CD4-positive, alpha-beta T cell (primary cell): ENCODE results near the gene TIGD4. TPM values are rescaled to one million over a fixed set of nuclear protein-coding genes. Genes with fewer than 3 reads are reported as not detected.

ENCODE experiments used
- ATAC-seq: fragments of 200-7000 bp; cut with Tn5 transposase; one replicate; pipeline ENCODE4 v1.10.0; 2022; ENCODE audit warnings: mild to moderate bottlenecking; ENCODE audit not compliant: poor library complexity
- CTCF ChIA-PET: fragments of 350-600 bp; sonication (Branson Sonifier 250); formaldehyde crosslinking; loops from one replicate; lab custom pipeline; 2021; ENCODE audit warnings: antibody characterized with exemption, inconsistent platforms; lab: Charles Lee
- POLR2A ChIA-PET: fragments of 350-600 bp; sonication (Branson Sonifier 250); formaldehyde crosslinking; loops from one replicate; lab custom pipeline; 2021; ENCODE audit warnings: antibody characterized with exemption, inconsistent platforms; lab: Charles Lee
- DNase-seq, 14 experiments: peaks; one replicate each; pipeline ENCODE4 v3.0.0-alpha.2; 2013 to 2020; ENCODE audit warnings: mixed read lengths in 2 of 14
- H3K27ac ChIP-seq, 2 donors: one replicate each; pipeline versions ENCODE4 v1.5.1 to v1.7.0; 2013; ENCODE audit warnings: low read length in 2 of 2, low read depth in 1 of 2, mild to moderate bottlenecking in 1 of 2
- H3K27me3 ChIP-seq, 2 experiments: 1 replicate in 1 of 2; 2 replicates in 1 of 2; pipeline versions ENCODE4 v1.6.1 to v1.7.0; 2013; ENCODE audit warnings: low read length in 2 of 2, control low read depth in 1 of 2, mild to moderate bottlenecking in 1 of 2, moderate library complexity in 1 of 2; ENCODE audit not compliant: insufficient read depth in 2 of 2, control insufficient read depth in 1 of 2
- H3K36me3 ChIP-seq: one replicate; pipeline ENCODE4 v1.6.1; 2013; ENCODE audit warnings: low read length, control low read depth; ENCODE audit not compliant: insufficient read depth
- H3K4me1 ChIP-seq: one replicate; pipeline ENCODE4 v1.6.1; 2013; ENCODE audit warnings: low read length, control low read depth; ENCODE audit not compliant: insufficient read depth
- H3K4me3 ChIP-seq: one replicate; pipeline ENCODE4 v1.5.1; 2013; ENCODE audit warnings: mild to moderate bottlenecking, low read length, moderate library complexity
- H3K9me3 ChIP-seq, 2 experiments: 1 replicate in 1 of 2; 2 replicates in 1 of 2; pipeline versions ENCODE4 v1.6.1 to v1.7.0; 2013; ENCODE audit warnings: low read length in 2 of 2, mild to moderate bottlenecking in 2 of 2, control low read depth in 1 of 2, moderate library complexity in 1 of 2; ENCODE audit not compliant: control insufficient read depth in 1 of 2, insufficient read depth in 1 of 2
- H3K27ac Mint-ChIP-seq: one replicate; pipeline ENCODE4 v1.8.0; 2020; ENCODE audit warnings: mixed read lengths
- H3K27me3 Mint-ChIP-seq: one replicate; pipeline ENCODE4 v1.8.0; 2021; ENCODE audit warnings: mixed read lengths
- H3K36me3 Mint-ChIP-seq: one replicate; pipeline ENCODE4 v1.8.0; 2021; ENCODE audit warnings: low read depth, mixed read lengths
- H3K4me1 Mint-ChIP-seq: one replicate; pipeline ENCODE4 v1.8.0; 2021; ENCODE audit warnings: low read depth, mixed read lengths
- H3K4me3 Mint-ChIP-seq: one replicate; pipeline ENCODE4 v1.8.0; 2020; ENCODE audit warnings: mild to moderate bottlenecking, mixed read lengths
- H3K9me3 Mint-ChIP-seq: one replicate; pipeline ENCODE4 v1.8.0; 2020; ENCODE audit warnings: mixed read lengths
- intact Hi-C, 2 experiments: fragments of 100-400 bp; cut with DNase I in 1 of 2; cut with micrococcal nuclease in 1 of 2; formaldehyde crosslinking; loops; one replicate each; pipeline versions ENCODE4 v1.15.1 to v1.9.0; 2023 to 2025; cut with DNase I, micrococcal nuclease
- total RNA-seq, 174 experiments: library from RNA in 2 of 174; stranded (reverse) in 2 of 174; gene quantifications; one replicate each; pipeline ENCODE4 v1.2.3 and lab custom pipeline; 2021 to 2026
- TF ChIP-seq, protein P1 (sequence below): fragments of 200-600 bp; IDR thresholded peaks from one replicate; pipeline ENCODE4 v1.8.0; 2022; ENCODE audit warnings: antibody characterized with exemption, mild to moderate bottlenecking

Gene TIGD4
- total RNA-seq, 2 experiments from 2014 or later, result 0.22 TPM; not detected in 1

DNA sequence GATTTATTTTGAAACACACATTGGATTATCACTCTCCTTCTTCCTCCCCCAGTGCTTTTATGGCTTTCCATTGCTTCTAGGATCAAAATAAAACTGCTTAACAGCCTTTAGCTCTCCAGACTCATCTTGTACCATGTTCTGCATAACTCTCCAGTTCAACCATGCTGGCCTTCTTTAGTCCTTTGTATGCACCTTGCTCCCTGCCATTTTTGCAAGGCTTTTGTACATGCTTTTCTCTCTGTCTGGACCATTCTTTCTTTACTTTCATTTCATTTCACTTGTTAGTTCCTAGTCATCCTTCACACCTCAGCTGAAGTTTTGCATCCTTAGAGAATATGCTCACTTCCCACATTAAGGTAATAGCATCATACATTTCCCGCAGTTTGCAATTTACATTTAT lies 7.1 kb upstream of the TIGD4 start:
- POLR2A ChIA-PET, result no interaction called here
- H3K27me3 ChIP-seq, result no peaks in the 10 kb centered on the region
- peaks cover 4% of the 10 kb centered on the region for H3K36me3 Mint-ChIP-seq
- intact Hi-C loops, result loop anchor here in 1 of 2 experiments (10.0 kb wide), 1 partner anchor 1772 kb away; the partner anchor contains the start of gene LRBA
- H3K27me3 Mint-ChIP-seq, result no peaks in the 10 kb centered on the region
- H3K9me3 Mint-ChIP-seq, result no peaks in the 10 kb centered on the region
- TF ChIP-seq, protein P1, sequence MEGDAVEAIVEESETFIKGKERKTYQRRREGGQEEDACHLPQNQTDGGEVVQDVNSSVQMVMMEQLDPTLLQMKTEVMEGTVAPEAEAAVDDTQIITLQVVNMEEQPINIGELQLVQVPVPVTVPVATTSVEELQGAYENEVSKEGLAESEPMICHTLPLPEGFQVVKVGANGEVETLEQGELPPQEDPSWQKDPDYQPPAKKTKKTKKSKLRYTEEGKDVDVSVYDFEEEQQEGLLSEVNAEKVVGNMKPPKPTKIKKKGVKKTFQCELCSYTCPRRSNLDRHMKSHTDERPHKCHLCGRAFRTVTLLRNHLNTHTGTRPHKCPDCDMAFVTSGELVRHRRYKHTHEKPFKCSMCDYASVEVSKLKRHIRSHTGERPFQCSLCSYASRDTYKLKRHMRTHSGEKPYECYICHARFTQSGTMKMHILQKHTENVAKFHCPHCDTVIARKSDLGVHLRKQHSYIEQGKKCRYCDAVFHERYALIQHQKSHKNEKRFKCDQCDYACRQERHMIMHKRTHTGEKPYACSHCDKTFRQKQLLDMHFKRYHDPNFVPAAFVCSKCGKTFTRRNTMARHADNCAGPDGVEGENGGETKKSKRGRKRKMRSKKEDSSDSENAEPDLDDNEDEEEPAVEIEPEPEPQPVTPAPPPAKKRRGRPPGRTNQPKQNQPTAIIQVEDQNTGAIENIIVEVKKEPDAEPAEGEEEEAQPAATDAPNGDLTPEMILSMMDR, result no peak
- H3K4me3 ChIP-seq, result no peak overlapping the region
- no peak for ATAC-seq
- DNase-seq, result no peak
- H3K4me1 Mint-ChIP-seq, result peaks cover 44% of the 10 kb centered on the region
- no peak overlapping the region for H3K27ac ChIP-seq
- H3K9me3 ChIP-seq, result no peaks in the 10 kb centered on the region
- H3K4me1 ChIP-seq, result no peaks in the 10 kb centered on the region
- no peaks in the 10 kb centered on the region for H3K36me3 ChIP-seq
- H3K4me3 Mint-ChIP-seq, result peak overlapping the region; percentile 61
- H3K27ac Mint-ChIP-seq, result peak overlapping the region; percentile 64
- CTCF ChIA-PET, result no interaction called here

DNA sequence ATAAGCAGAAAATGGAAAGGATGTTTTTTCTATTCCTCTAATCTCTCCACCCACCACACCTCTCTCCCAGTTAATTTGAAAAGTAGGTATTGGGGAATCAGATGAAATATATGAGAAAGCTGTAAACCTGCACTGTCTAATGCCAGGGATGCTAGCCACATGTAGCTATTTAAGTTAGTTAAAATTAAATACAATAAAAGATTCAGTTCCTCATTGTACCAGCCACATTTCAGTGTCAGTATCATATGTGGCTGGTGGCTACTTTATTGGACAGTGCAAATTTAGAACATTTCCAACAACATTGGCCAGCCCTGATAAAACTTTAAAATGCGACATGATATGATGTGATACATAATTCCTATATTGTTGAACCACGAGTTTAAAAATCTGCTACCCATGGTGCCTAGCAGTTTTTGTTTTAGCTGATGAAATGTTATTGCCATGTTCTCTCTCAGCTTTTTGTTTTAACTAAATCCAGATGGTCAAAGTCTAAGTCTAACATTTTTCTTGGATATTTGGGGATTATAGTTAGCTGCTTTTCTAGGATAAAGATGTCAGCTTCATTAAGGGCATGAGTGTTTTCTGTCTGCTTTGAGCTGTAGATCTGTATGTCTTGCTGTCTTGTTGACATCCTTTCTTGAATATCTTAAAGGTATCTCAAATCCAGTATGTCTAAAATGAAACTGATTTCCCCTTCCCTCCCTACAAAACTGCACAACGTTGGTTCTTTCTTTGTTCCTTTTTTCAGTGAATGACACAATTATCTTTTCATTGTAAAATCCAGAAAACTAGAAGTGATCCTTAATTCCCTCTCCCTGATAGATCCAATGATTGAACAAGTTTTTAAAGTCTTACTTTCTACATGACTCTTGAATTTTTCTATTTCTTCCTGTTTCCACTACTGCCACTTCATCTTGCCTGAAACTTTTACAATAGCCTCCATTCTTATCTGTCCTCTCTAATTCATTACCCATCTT lies 6.4 kb upstream of the TIGD4 start:
- peaks cover 48% of the 10 kb centered on the region for H3K4me1 Mint-ChIP-seq
- DNase-seq, result peak in 2 of 14 experiments; percentile 9 to 11
- no peaks in the 10 kb centered on the region for H3K9me3 Mint-ChIP-seq

More for the DNA sequence above, 6.4 kb upstream of the TIGD4 start:
- H3K36me3 ChIP-seq, result no peaks in the 10 kb centered on the region
- no peaks in the 10 kb centered on the region for H3K27me3 ChIP-seq
- H3K4me1 ChIP-seq, result peaks cover 3% of the 10 kb centered on the region
- H3K9me3 ChIP-seq, result no peaks in the 10 kb centered on the region
- H3K4me3 ChIP-seq, result no peak overlapping the region
- ChIA-PET CTCF (interaction anchor here (0.5 kb wide), 1 partner anchor 1070 kb away, joined by 3 read pairs; no protein-coding TSS in a partner anchor), POLR2A (no interaction called here)
- Mint-ChIP-seq H3K27ac (peak overlapping the region; percentile 64), H3K36me3 (peaks cover 4% of the 10 kb centered on the region), H3K27me3 (no peaks in the 10 kb centered on the region), H3K4me3 (peak overlapping the region; percentile 61)
- ATAC-seq, result no peak
- TF ChIP-seq, protein P1, result no peak
- intact Hi-C loops, result loop anchor here in 1 of 2 experiments (10.0 kb wide), 1 partner anchor 1771 kb away; the partner anchor contains the start of gene LRBA
- no peak overlapping the region for H3K27ac ChIP-seq
